GM10266 (cell line): ENCODE data around the gene CDH2.

Source experiments
- DNase-seq: peaks from one replicate; pipeline ENCODE4 v3.0.0; 2012; ENCODE audit errors: extremely low spot score
- TF ChIP-seq, protein P1 (sequence below): IDR thresholded peaks from 2 replicates; pipeline ENCODE4 v1.5.1; 2012; ENCODE audit warnings: mild to moderate bottlenecking, low read depth; ENCODE audit not compliant: control insufficient read depth, insufficient read depth; ENCODE audit errors: missing control alignments

Gene CDH2

DNA sequence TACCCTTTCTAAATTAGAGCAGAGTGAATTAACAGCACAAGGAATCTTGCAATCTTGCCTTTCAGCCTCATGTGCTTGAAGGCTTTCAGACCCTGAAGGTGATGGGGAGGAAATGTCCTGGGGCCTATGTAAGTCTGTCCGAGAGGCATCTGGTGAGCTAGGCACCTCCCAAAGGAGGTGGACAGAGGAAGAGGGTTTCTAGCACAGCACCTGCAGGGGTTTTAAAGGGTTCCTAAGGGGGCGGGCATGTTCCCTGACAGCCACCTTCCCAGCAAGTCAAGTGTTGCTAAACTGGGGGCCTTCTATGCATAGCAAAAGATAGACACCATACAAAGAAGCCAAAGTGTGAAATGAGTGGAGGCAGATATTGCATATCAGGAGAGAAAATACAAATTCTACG is 88.5 kb downstream of the CDH2 start:
- DNase-seq, result no peak
- TF ChIP-seq, protein P1, sequence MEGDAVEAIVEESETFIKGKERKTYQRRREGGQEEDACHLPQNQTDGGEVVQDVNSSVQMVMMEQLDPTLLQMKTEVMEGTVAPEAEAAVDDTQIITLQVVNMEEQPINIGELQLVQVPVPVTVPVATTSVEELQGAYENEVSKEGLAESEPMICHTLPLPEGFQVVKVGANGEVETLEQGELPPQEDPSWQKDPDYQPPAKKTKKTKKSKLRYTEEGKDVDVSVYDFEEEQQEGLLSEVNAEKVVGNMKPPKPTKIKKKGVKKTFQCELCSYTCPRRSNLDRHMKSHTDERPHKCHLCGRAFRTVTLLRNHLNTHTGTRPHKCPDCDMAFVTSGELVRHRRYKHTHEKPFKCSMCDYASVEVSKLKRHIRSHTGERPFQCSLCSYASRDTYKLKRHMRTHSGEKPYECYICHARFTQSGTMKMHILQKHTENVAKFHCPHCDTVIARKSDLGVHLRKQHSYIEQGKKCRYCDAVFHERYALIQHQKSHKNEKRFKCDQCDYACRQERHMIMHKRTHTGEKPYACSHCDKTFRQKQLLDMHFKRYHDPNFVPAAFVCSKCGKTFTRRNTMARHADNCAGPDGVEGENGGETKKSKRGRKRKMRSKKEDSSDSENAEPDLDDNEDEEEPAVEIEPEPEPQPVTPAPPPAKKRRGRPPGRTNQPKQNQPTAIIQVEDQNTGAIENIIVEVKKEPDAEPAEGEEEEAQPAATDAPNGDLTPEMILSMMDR, result no peak

DNA sequence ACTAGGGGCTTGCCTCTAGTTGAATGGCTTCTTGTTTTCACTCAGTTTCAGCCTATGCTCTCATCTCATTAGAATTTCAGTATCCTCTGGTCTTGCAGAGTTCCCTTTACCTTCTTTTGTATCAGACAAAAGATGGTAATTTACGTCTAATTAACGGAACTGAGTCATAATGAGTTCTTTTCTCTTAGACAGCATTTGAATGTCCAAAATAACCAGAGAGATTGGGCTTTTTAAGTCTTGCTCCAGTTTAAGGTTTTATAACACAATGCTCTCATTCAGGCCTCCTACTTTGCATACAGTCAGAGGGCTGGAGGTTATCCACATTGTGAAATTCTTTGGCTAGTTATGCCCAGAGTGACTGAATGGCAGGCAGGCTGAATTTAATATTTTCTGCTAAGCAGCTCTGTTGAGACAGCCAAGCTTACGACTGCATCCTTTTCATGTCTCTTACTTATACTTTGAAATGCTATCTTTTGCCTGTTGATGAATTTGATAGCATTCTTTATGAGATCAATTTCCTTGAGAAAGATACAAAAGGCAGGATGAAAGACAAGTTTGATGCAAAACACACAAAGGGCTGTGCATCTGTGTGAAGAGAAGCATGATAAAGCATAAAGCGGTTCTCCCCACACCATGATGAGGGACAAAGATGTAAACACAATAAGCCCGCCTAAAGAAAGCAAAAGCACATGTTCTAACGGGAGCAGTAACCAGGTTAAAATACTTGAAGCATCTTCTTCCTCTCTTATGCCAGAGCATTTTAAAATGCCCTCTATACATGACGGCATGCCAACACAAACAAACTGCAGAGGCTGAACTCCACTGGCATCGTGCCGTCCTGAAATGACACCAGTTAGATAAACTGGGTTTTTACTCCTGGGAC is 90.0 kb downstream of the CDH2 start:
- no peak for DNase-seq
- TF ChIP-seq, protein P1, result no peak

DNA sequence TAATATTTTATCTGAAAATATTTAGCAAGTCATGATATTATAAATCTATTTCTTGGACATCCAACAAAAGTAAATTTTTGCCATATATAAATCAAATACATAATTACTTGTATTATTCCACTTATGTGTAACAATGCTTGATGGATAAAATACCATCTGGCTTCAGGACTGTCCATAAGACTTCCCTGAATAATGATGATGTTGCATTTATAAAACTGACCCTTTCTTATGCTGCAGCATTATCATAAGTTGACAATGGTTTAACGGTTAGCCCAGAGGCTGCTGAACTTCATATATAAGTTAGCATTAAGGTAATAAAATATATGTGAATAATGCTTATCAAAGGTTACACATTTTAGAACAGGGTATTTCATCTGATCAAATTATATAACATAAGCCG is 95.4 kb downstream of the CDH2 start:
- DNase-seq, result no peak
- TF ChIP-seq, protein P1, result no peak

DNA sequence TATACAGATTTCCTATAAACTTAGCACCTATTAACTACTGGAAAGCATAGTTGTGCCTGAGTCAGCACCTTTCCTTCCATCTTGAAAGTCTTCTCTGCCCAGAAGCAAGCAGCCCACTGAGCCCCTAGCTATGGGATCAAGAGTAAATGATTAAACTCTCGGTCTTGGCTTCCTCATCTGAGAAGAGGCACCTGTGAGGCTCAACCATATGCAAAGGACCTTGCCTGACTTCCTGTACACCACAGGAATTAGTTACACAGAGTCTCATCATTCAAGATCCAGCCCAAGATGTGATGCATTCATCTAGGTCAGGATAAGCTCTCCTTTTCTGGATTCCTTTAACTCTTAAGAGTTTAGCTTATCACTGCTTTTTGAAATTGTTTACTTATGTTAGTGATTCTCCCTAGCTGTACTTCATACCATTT is 96.0 kb downstream of the CDH2 start:
- TF ChIP-seq, protein P1, result no peak
- DNase-seq, result no peak

DNA sequence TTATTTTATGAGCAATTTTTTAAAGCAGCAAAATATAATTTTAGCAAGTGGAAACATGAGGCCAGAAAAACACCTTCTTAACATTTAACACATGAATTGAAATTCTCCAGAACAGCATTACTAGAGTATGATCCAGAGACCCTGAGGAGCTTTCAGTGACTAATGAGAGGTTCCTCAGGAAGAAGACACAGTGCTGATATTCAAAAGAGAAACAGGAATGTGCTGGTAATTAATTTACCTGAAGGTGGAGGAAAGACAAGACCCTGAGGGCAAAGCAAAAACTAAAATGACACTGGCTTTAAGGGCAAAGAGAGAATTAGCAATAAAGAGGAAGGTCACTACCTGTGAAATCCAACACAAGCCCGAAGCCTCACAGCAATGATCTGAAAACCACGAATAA is 97.0 kb downstream of the CDH2 start:
- TF ChIP-seq, protein P1, result no peak
- DNase-seq, result no peak

- no peak for DNase-seq
- TF ChIP-seq, protein P1, result no peak
These were observed 98.1 kb downstream of the CDH2 start for GRCh38 chr18:28078849-28079248.

GRCh38 chr18:28078298-28078697 is 98.6 kb downstream of the CDH2 start:
- TF ChIP-seq, protein P1, result no peak
- DNase-seq, result no peak
